CD4-positive, alpha-beta T cell (primary cell): Measurements from ENCODE around the gene FAM204A. TPM values are rescaled to one million over a fixed set of nuclear protein-coding genes. Genes with fewer than 3 reads are reported as not detected.

Experiments used
- ATAC-seq: fragments of 200-7000 bp; cut with Tn5 transposase; one replicate; pipeline ENCODE4 v1.10.0; 2022; ENCODE audit warnings: mild to moderate bottlenecking; ENCODE audit not compliant: poor library complexity
- CTCF ChIA-PET: fragments of 350-600 bp; sonication (Branson Sonifier 250); formaldehyde crosslinking; loops from one replicate; lab custom pipeline; 2021; ENCODE audit warnings: antibody characterized with exemption, inconsistent platforms; lab: Charles Lee
- POLR2A ChIA-PET: fragments of 350-600 bp; sonication (Branson Sonifier 250); formaldehyde crosslinking; loops from one replicate; lab custom pipeline; 2021; ENCODE audit warnings: antibody characterized with exemption, inconsistent platforms; lab: Charles Lee
- DNase-seq, 14 experiments: peaks; one replicate each; pipeline ENCODE4 v3.0.0-alpha.2; 2013 to 2020; ENCODE audit warnings: mixed read lengths in 2 of 14
- H3K27ac ChIP-seq, 2 donors: one replicate each; pipeline versions ENCODE4 v1.5.1 to v1.7.0; 2013; ENCODE audit warnings: low read length in 2 of 2, low read depth in 1 of 2, mild to moderate bottlenecking in 1 of 2
- H3K27me3 ChIP-seq, 2 experiments: 1 replicate in 1 of 2; 2 replicates in 1 of 2; pipeline versions ENCODE4 v1.6.1 to v1.7.0; 2013; ENCODE audit warnings: low read length in 2 of 2, control low read depth in 1 of 2, mild to moderate bottlenecking in 1 of 2, moderate library complexity in 1 of 2; ENCODE audit not compliant: insufficient read depth in 2 of 2, control insufficient read depth in 1 of 2
- H3K36me3 ChIP-seq: one replicate; pipeline ENCODE4 v1.6.1; 2013; ENCODE audit warnings: low read length, control low read depth; ENCODE audit not compliant: insufficient read depth
- H3K4me1 ChIP-seq: one replicate; pipeline ENCODE4 v1.6.1; 2013; ENCODE audit warnings: low read length, control low read depth; ENCODE audit not compliant: insufficient read depth
- H3K4me3 ChIP-seq: one replicate; pipeline ENCODE4 v1.5.1; 2013; ENCODE audit warnings: mild to moderate bottlenecking, low read length, moderate library complexity
- H3K9me3 ChIP-seq, 2 experiments: 1 replicate in 1 of 2; 2 replicates in 1 of 2; pipeline versions ENCODE4 v1.6.1 to v1.7.0; 2013; ENCODE audit warnings: low read length in 2 of 2, mild to moderate bottlenecking in 2 of 2, control low read depth in 1 of 2, moderate library complexity in 1 of 2; ENCODE audit not compliant: control insufficient read depth in 1 of 2, insufficient read depth in 1 of 2
- H3K27ac Mint-ChIP-seq: one replicate; pipeline ENCODE4 v1.8.0; 2020; ENCODE audit warnings: mixed read lengths
- H3K27me3 Mint-ChIP-seq: one replicate; pipeline ENCODE4 v1.8.0; 2021; ENCODE audit warnings: mixed read lengths
- H3K36me3 Mint-ChIP-seq: one replicate; pipeline ENCODE4 v1.8.0; 2021; ENCODE audit warnings: low read depth, mixed read lengths
- H3K4me1 Mint-ChIP-seq: one replicate; pipeline ENCODE4 v1.8.0; 2021; ENCODE audit warnings: low read depth, mixed read lengths
- H3K4me3 Mint-ChIP-seq: one replicate; pipeline ENCODE4 v1.8.0; 2020; ENCODE audit warnings: mild to moderate bottlenecking, mixed read lengths
- H3K9me3 Mint-ChIP-seq: one replicate; pipeline ENCODE4 v1.8.0; 2020; ENCODE audit warnings: mixed read lengths
- intact Hi-C, 2 experiments: fragments of 100-400 bp; cut with DNase I in 1 of 2; cut with micrococcal nuclease in 1 of 2; formaldehyde crosslinking; loops; one replicate each; pipeline versions ENCODE4 v1.15.1 to v1.9.0; 2023 to 2025; cut with DNase I, micrococcal nuclease
- polyA plus RNA-seq, 2 donors: library from polyadenylated mRNA; unstranded; fragments of 120-200 nt; gene quantifications; one replicate each; pipeline ENCODE4 v1.2.1, GENCODE V29; 2013
- total RNA-seq, 174 experiments: library from RNA in 2 of 174; stranded (reverse) in 2 of 174; gene quantifications; one replicate each; pipeline ENCODE4 v1.2.3 and lab custom pipeline; 2021 to 2026
- TF ChIP-seq, protein P1 (sequence below): fragments of 200-600 bp; IDR thresholded peaks from one replicate; pipeline ENCODE4 v1.8.0; 2022; ENCODE audit warnings: antibody characterized with exemption, mild to moderate bottlenecking

The FAM204A gene
- 10 to 100 TPM; 47.3 to 54.7 TPM for total RNA-seq
- 53.1 TPM for polyA plus RNA-seq (2013, experiment 1 of 2)
- polyA plus RNA-seq (2013, experiment 2 of 2): 58.2 TPM
- 45.0 to 92.8 (median 70.8) reads per million in 172 experiments for total RNA-seq (lab: John Stamatoyannopoulos, UW)

GRCh38 chr10:118341791-118342637 is at the start of gene FAM204A:
Gene FAM204A, minus strand, starts transcription at chr10:118342324. Its CDS starts 5,909 bp downstream, at chr10:118336415.
- Histone ChIP-seq H3K27ac (peak within 1 kb of the TSS; percentile 36 to 58), H3K36me3 (peaks cover 13% of the 10 kb centered on the region), H3K9me3 (no peaks in the 10 kb centered on the region), H3K27me3 (no peaks in the 10 kb centered on the region), H3K4me3 (peak within 1 kb of the TSS; percentile 98), H3K4me1 (peaks cover 21% of the 10 kb centered on the region)
- Mint-ChIP-seq H3K9me3 (no peaks in the 10 kb centered on the region), H3K27me3 (no peaks in the 10 kb centered on the region), H3K36me3 (peaks cover 36% of the 10 kb centered on the region), H3K4me1 (peaks cover 58% of the 10 kb centered on the region), H3K4me3 (peak within 1 kb of the TSS; percentile 99), H3K27ac (peak within 1 kb of the TSS; percentile 88)
- ATAC-seq (peak; percentile 96), DNase-seq (peak; percentile 92 to 99 (median 95))
- ChIA-PET POLR2A (no interaction called here), CTCF (interaction anchor here (0.6 to 0.9 kb wide), 2 partner anchors 80 to 116 kb away, joined by 3 to 5 read pairs; no protein-coding TSS in a partner anchor)
- intact Hi-C loops: loop anchor here (1.0 to 10.0 kb wide), 9 partner anchors 80 to 1385 kb away; partner anchors contain the start of genes CACUL1 (in 2 of the 2), RAB11FIP2 (in 2 of the 2), INPP5F (in 1 of the 2) and PDZD8 (in 1 of the 2)
- TF ChIP-seq, protein P1, sequence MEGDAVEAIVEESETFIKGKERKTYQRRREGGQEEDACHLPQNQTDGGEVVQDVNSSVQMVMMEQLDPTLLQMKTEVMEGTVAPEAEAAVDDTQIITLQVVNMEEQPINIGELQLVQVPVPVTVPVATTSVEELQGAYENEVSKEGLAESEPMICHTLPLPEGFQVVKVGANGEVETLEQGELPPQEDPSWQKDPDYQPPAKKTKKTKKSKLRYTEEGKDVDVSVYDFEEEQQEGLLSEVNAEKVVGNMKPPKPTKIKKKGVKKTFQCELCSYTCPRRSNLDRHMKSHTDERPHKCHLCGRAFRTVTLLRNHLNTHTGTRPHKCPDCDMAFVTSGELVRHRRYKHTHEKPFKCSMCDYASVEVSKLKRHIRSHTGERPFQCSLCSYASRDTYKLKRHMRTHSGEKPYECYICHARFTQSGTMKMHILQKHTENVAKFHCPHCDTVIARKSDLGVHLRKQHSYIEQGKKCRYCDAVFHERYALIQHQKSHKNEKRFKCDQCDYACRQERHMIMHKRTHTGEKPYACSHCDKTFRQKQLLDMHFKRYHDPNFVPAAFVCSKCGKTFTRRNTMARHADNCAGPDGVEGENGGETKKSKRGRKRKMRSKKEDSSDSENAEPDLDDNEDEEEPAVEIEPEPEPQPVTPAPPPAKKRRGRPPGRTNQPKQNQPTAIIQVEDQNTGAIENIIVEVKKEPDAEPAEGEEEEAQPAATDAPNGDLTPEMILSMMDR: no peak

GRCh38 chr10:118383699-118384098 is 41.6 kb upstream of the FAM204A start:
- POLR2A ChIA-PET: no interaction called here
- intact Hi-C loops: no loop called here
- H3K27ac Mint-ChIP-seq: no peak overlapping the region
- Histone ChIP-seq H3K4me1 (no peaks in the 10 kb centered on the region), H3K9me3 (peaks cover 0 to 6% of the 10 kb centered on the region in 2 experiments), H3K4me3 (no peak overlapping the region), H3K27ac (no peak overlapping the region), H3K27me3 (peaks cover 0 to 19% of the 10 kb centered on the region in 2 experiments), H3K36me3 (no peaks in the 10 kb centered on the region)
- H3K9me3 Mint-ChIP-seq: no peaks in the 10 kb centered on the region
- H3K36me3 Mint-ChIP-seq: no peaks in the 10 kb centered on the region
- H3K4me3 Mint-ChIP-seq: no peak overlapping the region
- H3K4me1 Mint-ChIP-seq: no peaks in the 10 kb centered on the region
- TF ChIP-seq, protein P1: no peak
- H3K27me3 Mint-ChIP-seq: peaks cover 43% of the 10 kb centered on the region
- ATAC-seq (no peak), DNase-seq (no peak)
- CTCF ChIA-PET: no interaction called here

DNA sequence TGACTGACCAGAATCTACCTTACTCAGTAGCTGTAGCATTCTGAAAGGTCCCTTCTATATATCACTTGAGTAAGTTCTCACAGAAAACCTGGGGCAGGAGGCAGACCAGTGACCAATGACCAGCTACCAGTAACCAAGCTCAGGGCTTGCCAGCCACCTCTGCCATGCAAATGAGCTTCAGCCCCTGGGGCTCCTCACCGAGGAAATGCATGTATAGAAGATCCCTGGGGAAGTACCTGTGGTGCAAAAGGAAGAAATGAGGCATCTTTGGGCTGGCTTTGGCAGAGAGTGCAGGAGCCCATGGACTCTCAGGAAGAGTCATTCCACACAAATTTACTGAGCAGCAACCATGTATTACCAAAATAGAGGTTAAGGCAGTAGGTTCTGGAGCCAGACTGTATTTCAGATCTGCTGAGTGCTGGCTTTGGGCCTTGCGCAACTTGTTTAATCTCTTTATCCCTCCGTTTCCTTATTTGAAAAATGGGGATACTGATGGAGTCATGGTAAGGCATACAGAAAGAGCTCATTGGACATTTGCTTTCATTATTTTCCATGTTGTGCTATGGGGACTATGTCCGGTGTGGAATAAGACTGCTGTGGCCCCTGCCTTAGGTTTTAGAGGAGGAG is 41.1 kb upstream of the FAM204A start:
- intact Hi-C loops: no loop called here
- DNase-seq (no peak), ATAC-seq (no peak)
- Mint-ChIP-seq H3K9me3 (no peaks in the 10 kb centered on the region), H3K36me3 (no peaks in the 10 kb centered on the region), H3K27ac (no peak overlapping the region), H3K4me3 (no peak overlapping the region), H3K4me1 (no peaks in the 10 kb centered on the region), H3K27me3 (peaks cover 49% of the 10 kb centered on the region)
- Histone ChIP-seq H3K9me3 (peaks cover 0 to 1% of the 10 kb centered on the region in 2 experiments), H3K27ac (no peak overlapping the region), H3K36me3 (no peaks in the 10 kb centered on the region), H3K4me1 (no peaks in the 10 kb centered on the region), H3K4me3 (no peak overlapping the region), H3K27me3 (peaks cover 0 to 16% of the 10 kb centered on the region in 2 experiments)
- POLR2A ChIA-PET: no interaction called here
- TF ChIP-seq, protein P1: no peak
- CTCF ChIA-PET: no interaction called here
